Activated CD4-positive, alpha-beta T cell treated with anti-CD3 and anti-CD28 coated beads, Interleukin-2, Interleukin-4, amounts not matched to agents 100 ng/mL and 50 ng/mL, durations not matched to agents 16 hours and 8 hours (primary cell): ENCODE data around the gene GRAPL.
"Not testable (repeated sequence)": the region's sequence is repeated elsewhere in the genome, so short reads cannot be mapped to it uniquely, and the experiment has no call there.

Experiments used
- DNase-seq: peaks from one replicate; pipeline ENCODE4 v3.0.0-alpha.2; 2020; ENCODE audit warnings: low spot score

The GRAPL gene

GRCh38 chr17:19188870-19189708 lies 61.7 kb downstream of the GRAPL start:
- DNase-seq, result not testable (repeated sequence)

GRCh38 chr17:19189781-19190405 lies 62.5 kb downstream of the GRAPL start:
- not testable (repeated sequence) for DNase-seq

GRCh38 chr17:19196382-19197204 lies 69.2 kb downstream of the GRAPL start:
- not testable (repeated sequence) for DNase-seq

GRCh38 chr17:19202448-19202847 lies 75.1 kb downstream of the GRAPL start:
- not testable (repeated sequence) for DNase-seq

- not testable (repeated sequence) for DNase-seq
Observed at GRCh38 chr17:19203429-19203828, 76.0 kb downstream of the GRAPL start.
